ENCODE data around the gene AOAH. TPM values are rescaled to one million over a fixed set of nuclear protein-coding genes. Genes with fewer than 3 reads are reported as not detected.

Gene AOAH
- total RNA-seq, 1 experiment from 2014 or later, result 0.39 TPM

GRCh38 chr7:36478745-36479144, 245.5 kb downstream of the AOAH start:
- H4K5ac ChIP-seq (ENCODE audit: insufficient read length, low read depth, low read length), result no peak overlapping the region
- Mint-ChIP-seq H3K27me3 (ENCODE audit: low read depth) (no peaks in the 10 kb centered on the region), H3K4me3 (no peak overlapping the region), H3K27ac (no peak overlapping the region), H3K9me3 (no peaks in the 10 kb centered on the region; a peak in 1 of 5 replicates), H3K36me3 (ENCODE audit: insufficient read depth in 1 of 3, low read depth in 3 of 3) (no peaks in the 10 kb centered on the region), H3K4me1 (no peaks in the 10 kb centered on the region)
- no peak overlapping the region for H2BK120ac ChIP-seq (ENCODE audit: low read depth, low read length, poor library complexity, severe bottlenecking)
- no CpG with 5 or more reads among the region's 2 CpGs for WGBS (ENCODE audit: extremely low coverage, insufficient read length, low lambda C conversion rate)
- H3K18ac ChIP-seq (ENCODE audit: insufficient read length, low read depth, low read length), result no peak overlapping the region
- H4K20me1 ChIP-seq (ENCODE audit: control insufficient read depth, insufficient read depth, insufficient read length), result no peaks in the 10 kb centered on the region
- H2AK5ac ChIP-seq (ENCODE audit: insufficient read length, low read length), result no peak overlapping the region
- H3K27me3 ChIP-seq (ENCODE audit: insufficient read depth, low read length), result no peaks in the 10 kb centered on the region
- H3K27ac ChIP-seq (ENCODE audit: insufficient read length, low read depth, low read length), result no peak overlapping the region
- H3K9ac ChIP-seq (ENCODE audit: extremely low read depth, insufficient read length, low read length), result no peak overlapping the region
- H3K14ac ChIP-seq (ENCODE audit: insufficient read depth, low read length), result no peak overlapping the region
- H3T11ph ChIP-seq (ENCODE audit: low read length), result no peak overlapping the region
- H3K23me2 ChIP-seq (ENCODE audit: insufficient read length, low read depth, low read length, poor library complexity, severe bottlenecking), result no peaks in the 10 kb centered on the region
- H3K56ac ChIP-seq (ENCODE audit: insufficient read length, low read depth, low read length), result no peak overlapping the region
- H3K4ac ChIP-seq (ENCODE audit: low read depth, low read length), result no peak overlapping the region
- no peak overlapping the region for H2BK20ac ChIP-seq (ENCODE audit: low read depth, low read length, poor library complexity, severe bottlenecking)
- no peaks in the 10 kb centered on the region for H3K9me3 ChIP-seq (ENCODE audit: control insufficient read depth, low read depth, low read length)
- no peak overlapping the region for H4K8ac ChIP-seq (replicated peaks; ENCODE audit: insufficient read length, low read depth, low read length)
- no peaks in the 10 kb centered on the region for H3K79me1 ChIP-seq (ENCODE audit: insufficient read depth, low read depth, low read length, poor library complexity, severe bottlenecking)
- no peaks in the 10 kb centered on the region for H3K4me1 ChIP-seq (ENCODE audit: insufficient read depth, low read length)
- no peaks in the 10 kb centered on the region for H3K79me2 ChIP-seq (ENCODE audit: insufficient read depth, low read length)
- H4K91ac ChIP-seq (ENCODE audit: insufficient read length, low read depth, low read length), result no peak overlapping the region
- DNase-seq, result no peak
- H2BK12ac ChIP-seq (ENCODE audit: insufficient read length, low read depth, low read length), result no peak overlapping the region
- H3K23ac ChIP-seq (ENCODE audit: insufficient read length, low read depth, low read length), result no peak overlapping the region
- H3K4me2 ChIP-seq (ENCODE audit: insufficient read depth, insufficient read length, low read length), result no peak overlapping the region
- no peak for TF ChIP-seq CTCF (conservative IDR thresholded peaks at IDR 0.05)
- H2AFZ ChIP-seq (ENCODE audit: low read length), result no peak overlapping the region
- H2BK5ac ChIP-seq (ENCODE audit: insufficient read length, low read length), result no peak overlapping the region
- H2BK15ac ChIP-seq (ENCODE audit: low read depth, low read length), result no peak overlapping the region

Data from H9 (cell line).